Progenitor cell of endocrine pancreas (in vitro differentiated cells): ENCODE results near the gene HNRNPU. TPM values are rescaled to one million over a fixed set of nuclear protein-coding genes. Genes with fewer than 3 reads are reported as not detected.

Experiments used
- DNase-seq: peaks from one replicate; pipeline ENCODE4 v3.0.0; 2021; ENCODE audit warnings: low spot score; ENCODE audit not compliant: unreplicated experiment
- H3K27ac Mint-ChIP-seq: 2 replicates; pipeline ENCODE4 v1.8.0; 2021; ENCODE audit warnings: mild to moderate bottlenecking, moderate library complexity, mixed read lengths
- H3K27me3 Mint-ChIP-seq: 2 replicates; pipeline ENCODE4 v1.8.0; 2021; ENCODE audit warnings: mixed read lengths
- H3K36me3 Mint-ChIP-seq: 2 replicates; pipeline ENCODE4 v1.8.0; 2022; ENCODE audit warnings: mixed read lengths; ENCODE audit not compliant: insufficient read depth
- H3K4me1 Mint-ChIP-seq: 2 replicates; pipeline ENCODE4 v1.8.0; 2021; ENCODE audit warnings: low read depth, mixed read lengths
- H3K4me3 Mint-ChIP-seq: 2 replicates; pipeline ENCODE4 v1.8.0; 2021; ENCODE audit warnings: low read depth, mild to moderate bottlenecking, moderate library complexity, mixed read lengths
- H3K9me3 Mint-ChIP-seq: 2 replicates; pipeline ENCODE4 v1.8.0; 2021; ENCODE audit warnings: low read depth, mixed read lengths
- total RNA-seq: library from RNA; stranded (reverse); gene quantifications from 2 replicates; pipeline ENCODE4 v1.2.1, GENCODE V29; 2021
- TF ChIP-seq, protein P1 (sequence below): fragments of 200-600 bp; sonication (generic); IDR thresholded peaks from one replicate; pipeline ENCODE4 v1.5.0; 2021; ENCODE audit warnings: antibody characterized with exemption, mild to moderate bottlenecking; ENCODE audit not compliant: unreplicated experiment

HNRNPU gene
- total RNA-seq, 1 donor from 2014 or later: 526 TPM

DNA sequence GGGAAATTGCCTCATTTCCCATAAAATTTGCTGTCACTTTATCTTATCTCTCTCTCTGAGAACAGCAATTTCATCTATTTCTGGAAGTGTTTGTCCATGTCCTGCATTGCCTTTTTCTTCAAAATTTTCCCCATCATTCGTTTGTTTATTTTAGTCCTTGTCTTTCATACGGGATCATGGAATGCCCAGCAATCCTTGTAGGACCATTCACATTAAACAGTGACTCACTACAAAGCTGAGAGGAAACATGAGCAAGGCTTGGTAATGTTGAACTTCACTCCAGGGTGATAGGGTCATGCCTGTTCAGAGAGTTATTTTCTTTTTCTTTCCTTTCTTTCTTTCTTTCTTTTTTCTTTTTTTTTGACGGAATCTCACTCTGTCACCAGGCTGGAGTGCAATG is 32.2 kb upstream of the HNRNPU start:
- H3K9me3 Mint-ChIP-seq: no peaks in the 10 kb centered on the region
- TF ChIP-seq, protein P1, sequence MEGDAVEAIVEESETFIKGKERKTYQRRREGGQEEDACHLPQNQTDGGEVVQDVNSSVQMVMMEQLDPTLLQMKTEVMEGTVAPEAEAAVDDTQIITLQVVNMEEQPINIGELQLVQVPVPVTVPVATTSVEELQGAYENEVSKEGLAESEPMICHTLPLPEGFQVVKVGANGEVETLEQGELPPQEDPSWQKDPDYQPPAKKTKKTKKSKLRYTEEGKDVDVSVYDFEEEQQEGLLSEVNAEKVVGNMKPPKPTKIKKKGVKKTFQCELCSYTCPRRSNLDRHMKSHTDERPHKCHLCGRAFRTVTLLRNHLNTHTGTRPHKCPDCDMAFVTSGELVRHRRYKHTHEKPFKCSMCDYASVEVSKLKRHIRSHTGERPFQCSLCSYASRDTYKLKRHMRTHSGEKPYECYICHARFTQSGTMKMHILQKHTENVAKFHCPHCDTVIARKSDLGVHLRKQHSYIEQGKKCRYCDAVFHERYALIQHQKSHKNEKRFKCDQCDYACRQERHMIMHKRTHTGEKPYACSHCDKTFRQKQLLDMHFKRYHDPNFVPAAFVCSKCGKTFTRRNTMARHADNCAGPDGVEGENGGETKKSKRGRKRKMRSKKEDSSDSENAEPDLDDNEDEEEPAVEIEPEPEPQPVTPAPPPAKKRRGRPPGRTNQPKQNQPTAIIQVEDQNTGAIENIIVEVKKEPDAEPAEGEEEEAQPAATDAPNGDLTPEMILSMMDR: no peak
- H3K27me3 Mint-ChIP-seq: no peaks in the 10 kb centered on the region
- peaks cover 2% of the 10 kb centered on the region for H3K4me1 Mint-ChIP-seq
- no peak overlapping the region for H3K4me3 Mint-ChIP-seq
- no peak overlapping the region for H3K27ac Mint-ChIP-seq
- no peaks in the 10 kb centered on the region for H3K36me3 Mint-ChIP-seq
- no peak for DNase-seq

DNA sequence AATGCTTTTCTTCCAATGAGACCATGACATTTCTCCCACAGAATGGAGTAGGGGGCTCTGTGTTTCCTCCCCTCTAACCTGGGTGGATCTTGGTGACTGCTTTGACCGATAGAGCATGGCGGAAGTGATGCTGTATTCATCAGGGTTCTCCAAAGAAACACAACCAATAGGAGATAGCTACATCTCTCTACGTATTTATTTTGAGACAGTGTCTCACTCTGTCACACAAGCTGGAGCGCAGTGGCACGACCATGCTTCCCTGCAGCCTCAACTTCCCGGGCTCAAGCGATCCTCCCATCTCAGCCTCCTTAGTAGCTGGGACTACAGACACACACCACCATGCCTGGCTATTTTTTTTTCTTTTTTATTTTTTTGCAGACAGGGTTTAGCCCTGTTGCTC is 29.5 kb upstream of the HNRNPU start:
- Mint-ChIP-seq H3K4me3 (no peak overlapping the region), H3K27ac (no peak overlapping the region), H3K4me1 (peaks cover 2% of the 10 kb centered on the region), H3K27me3 (no peaks in the 10 kb centered on the region), H3K9me3 (no peaks in the 10 kb centered on the region), H3K36me3 (no peaks in the 10 kb centered on the region)
- TF ChIP-seq, protein P1: no peak
- DNase-seq: no peak

DNA sequence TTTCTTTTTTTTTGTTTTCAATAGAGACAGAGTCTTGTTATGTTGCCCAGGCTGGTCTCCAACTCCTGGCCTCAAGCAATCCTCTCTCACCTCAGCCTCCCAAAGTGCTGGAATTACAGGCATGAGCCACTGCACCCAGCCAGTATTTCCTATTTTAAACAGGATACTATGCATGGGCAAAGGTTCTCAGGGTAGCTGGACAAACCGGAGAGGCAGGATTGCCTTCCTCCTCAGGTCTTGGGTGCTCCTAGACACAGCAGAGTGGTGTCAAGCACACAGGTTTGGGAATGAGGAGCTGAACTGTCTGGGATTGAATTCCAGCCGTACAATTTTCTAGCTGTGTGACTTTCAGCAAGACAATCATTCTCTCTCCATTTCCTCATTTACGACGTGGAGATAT is 22.9 kb upstream of the HNRNPU start:
- TF ChIP-seq, protein P1: no peak
- Mint-ChIP-seq H3K36me3 (no peaks in the 10 kb centered on the region), H3K27me3 (no peaks in the 10 kb centered on the region), H3K4me1 (no peaks in the 10 kb centered on the region), H3K27ac (no peak overlapping the region), H3K9me3 (no peaks in the 10 kb centered on the region), H3K4me3 (no peak overlapping the region)
- no peak for DNase-seq

DNA sequence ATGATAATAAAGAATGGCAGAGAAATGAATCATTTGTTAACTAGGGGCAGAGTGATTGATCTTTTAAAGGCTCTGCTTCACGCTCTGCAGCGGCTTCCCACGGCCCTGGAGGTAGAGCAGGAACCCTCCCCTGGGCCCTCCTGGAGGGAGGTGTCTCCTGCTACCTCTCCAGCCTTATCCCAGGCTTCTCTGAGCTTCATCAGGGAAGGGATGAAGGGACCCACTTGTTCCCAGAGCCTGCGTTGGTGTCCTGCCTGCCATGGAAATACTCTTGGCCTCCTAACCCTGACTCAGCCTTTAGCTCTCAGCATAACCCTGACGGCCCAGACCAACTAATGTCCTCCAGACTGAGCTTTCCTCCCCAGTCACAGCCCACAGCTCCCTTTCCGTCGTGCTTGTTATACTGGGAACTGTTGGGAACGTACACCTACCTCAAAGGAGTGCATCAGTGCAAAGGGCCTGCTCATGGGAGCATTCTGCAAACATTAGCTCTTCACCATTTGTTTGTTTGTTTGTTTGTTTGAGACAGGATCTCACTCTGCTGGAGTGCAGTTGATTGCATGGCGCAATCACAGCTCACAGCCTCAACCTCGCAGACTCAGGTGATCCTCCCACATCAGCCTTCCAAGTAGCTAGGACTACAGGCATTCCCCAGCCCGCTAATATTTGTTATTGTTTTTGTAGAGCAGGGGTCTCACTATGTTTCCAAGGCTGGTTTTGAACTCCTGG is 17.4 kb upstream of the HNRNPU start:
- Mint-ChIP-seq H3K9me3 (no peaks in the 10 kb centered on the region), H3K36me3 (no peaks in the 10 kb centered on the region), H3K4me3 (no peak overlapping the region), H3K27me3 (no peaks in the 10 kb centered on the region), H3K4me1 (peaks cover 13% of the 10 kb centered on the region), H3K27ac (no peak overlapping the region)
- no peak for DNase-seq
- TF ChIP-seq, protein P1: no peak

DNA sequence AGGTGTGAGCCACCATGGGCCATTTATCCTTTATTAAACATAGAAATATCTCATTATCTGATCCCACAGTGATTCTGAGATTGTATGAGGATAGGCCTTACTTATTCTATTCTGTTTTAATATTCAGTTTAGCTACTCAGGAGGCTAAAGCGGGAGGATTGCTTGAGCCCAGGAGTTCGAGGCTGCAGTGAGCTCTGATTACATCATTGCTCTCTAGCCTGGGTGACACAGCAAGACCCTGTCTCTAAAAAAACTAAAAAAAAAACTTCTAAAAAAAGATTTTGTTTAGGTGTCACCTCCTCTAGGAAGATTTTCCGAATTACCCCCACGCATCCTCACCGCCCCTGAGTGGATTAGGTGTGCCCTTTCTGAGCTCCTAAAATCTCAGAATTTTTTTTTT is 14.3 kb upstream of the HNRNPU start:
- TF ChIP-seq, protein P1: no peak
- H3K4me1 Mint-ChIP-seq: peaks cover 19% of the 10 kb centered on the region
- DNase-seq: no peak
- H3K36me3 Mint-ChIP-seq: no peaks in the 10 kb centered on the region
- no peaks in the 10 kb centered on the region for H3K9me3 Mint-ChIP-seq
- H3K4me3 Mint-ChIP-seq: no peak overlapping the region
- H3K27ac Mint-ChIP-seq: no peak overlapping the region
- no peaks in the 10 kb centered on the region for H3K27me3 Mint-ChIP-seq
